HG02610 (cell line): ENCODE results near the gene CBR1.
"Not testable (repeated sequence)": the region's sequence is repeated elsewhere in the genome, so short reads cannot be mapped to it uniquely, and the experiment has no call there.

Experiments used
- ATAC-seq: cut with Tn5 transposase; IDR thresholded peaks from one replicate; pipeline ENCODE4 v1.9.1; 2021; ENCODE audit warnings: mild to moderate bottlenecking, moderate library complexity; ENCODE audit not compliant: unreplicated experiment

The CBR1 gene

DNA sequence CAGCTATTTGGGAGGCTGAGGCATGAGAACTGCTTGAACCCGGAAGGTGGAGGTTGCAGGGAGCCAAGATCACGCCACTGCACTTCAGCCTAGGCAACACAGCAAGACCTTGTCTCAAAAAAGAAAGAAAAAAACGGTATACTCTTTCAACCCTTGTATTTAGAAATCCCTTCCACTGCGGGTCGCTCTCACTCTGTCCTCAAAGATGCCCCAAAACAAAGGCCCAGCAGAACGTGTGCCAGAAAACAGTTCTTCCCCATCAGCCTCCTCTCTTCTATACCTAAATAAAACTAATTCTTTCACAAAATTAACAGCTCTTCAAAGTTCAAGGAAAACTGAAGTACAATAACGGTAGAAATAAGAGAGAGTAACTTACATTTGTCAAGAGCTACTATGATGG, 22.7 kb upstream of the CBR1 start:
- ATAC-seq: no peak

DNA sequence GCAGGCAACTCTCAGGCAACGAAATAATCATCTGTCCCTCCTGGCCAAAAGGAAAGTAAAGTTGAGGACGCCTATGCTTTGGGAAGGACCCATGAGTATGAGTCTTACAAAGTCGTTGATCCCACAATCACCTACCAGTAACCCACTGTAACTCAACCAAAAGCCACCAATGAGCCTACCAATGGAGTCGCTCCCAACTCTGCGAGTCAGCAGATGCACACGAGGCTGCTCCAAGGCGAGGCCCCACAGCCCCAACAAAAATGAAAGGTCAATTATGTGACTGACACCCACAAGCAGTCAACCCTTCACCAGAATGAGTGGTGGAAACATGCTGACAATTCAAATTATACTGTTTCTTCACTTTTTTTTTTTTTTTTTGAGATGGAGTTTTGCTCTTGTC, 21.5 kb upstream of the CBR1 start:
- no peak for ATAC-seq

DNA sequence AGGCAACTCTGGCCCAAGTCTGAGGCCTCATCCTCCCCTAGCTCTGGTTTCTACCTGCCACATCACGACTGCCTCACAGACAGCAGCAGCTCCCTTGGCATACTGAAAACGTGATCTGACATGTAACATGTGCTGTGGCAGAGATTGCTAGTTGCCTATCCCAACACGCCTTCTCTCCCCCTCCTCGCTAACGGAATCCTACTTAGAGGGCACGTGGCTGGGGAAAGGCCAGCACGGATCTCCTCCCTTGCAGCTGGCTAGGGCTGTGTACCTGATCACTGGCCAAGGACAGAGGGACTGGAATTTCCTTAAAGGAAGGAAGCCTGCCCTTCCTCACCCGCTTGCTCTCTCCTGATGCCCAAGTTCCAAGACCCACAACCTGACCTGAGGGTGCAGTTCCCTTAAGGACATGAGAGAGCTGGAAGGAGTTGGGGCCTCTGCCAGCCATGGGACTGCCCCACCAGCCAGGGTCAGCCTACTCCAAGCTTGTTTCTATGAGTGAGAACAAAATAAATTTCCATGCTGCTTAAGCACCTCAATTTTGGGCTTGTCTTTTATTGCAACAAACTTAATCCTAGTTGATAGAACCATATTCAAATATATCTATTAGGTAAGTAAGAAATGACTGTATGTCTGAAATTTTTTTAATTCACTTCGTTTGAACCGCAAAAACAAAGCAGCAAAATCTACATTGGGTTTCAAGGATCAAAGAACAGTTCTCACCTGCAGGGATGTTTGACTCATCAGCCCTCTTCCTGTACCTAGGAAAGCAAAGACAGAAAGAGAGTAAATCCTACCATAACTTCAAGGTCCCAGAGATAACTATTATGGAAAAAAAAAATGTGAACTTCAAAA, 16.7 kb upstream of the CBR1 start:
- no peak for ATAC-seq

DNA sequence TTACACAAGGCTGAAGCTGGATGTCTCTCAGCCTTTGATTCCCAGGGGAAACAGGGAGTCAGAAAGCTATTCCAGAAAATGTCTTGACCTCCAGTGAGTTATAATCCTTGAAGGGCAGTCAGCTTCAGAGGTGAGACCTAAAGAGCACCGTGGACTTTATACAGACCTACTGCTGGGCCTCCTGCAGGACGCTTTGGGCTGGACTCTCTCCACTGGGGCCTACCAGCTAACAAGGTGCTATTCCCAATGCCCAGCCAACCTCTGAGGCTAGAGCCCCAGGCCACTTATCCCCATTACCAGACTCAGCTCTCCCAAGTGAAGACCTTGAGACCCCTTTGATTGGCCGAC, 16.1 kb upstream of the CBR1 start:
- no peak for ATAC-seq

DNA sequence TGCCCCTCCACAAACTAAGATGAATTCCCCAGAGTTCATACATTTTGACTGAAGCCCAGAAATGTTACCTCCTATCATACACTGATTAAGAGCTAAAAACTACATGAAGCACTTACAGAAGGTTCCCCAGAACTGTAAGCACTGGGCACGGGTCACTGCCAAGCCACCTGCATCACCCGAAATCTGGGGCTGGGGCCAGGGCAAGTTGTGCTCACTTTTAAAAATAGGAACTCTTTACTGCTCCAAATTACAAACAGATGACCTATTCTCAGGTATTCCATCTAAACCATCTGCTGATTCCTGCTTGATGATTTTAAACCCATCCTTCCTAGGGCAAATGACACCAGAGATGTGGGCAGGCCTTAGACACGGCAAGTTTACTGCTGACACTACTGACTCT, 14.3 kb upstream of the CBR1 start:
- ATAC-seq: no peak

DNA sequence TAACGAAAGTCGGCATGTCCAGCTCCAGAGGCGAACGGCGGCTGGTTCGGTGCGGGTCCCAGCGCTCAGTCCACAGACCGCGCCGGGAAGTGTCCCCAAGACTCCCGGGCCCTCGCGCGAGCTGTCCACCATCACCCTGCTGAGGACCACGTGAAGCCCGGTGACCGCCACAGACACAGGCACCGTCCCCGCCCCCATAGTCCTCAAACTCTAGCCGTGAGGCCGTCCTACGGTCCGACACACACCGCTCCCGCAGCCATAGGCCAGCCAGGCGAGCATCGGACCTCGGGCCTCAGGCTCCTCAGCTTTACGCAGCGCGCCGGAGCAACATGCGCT, 10.0 kb upstream of the CBR1 start:
- ATAC-seq: peak; percentile 31

DNA sequence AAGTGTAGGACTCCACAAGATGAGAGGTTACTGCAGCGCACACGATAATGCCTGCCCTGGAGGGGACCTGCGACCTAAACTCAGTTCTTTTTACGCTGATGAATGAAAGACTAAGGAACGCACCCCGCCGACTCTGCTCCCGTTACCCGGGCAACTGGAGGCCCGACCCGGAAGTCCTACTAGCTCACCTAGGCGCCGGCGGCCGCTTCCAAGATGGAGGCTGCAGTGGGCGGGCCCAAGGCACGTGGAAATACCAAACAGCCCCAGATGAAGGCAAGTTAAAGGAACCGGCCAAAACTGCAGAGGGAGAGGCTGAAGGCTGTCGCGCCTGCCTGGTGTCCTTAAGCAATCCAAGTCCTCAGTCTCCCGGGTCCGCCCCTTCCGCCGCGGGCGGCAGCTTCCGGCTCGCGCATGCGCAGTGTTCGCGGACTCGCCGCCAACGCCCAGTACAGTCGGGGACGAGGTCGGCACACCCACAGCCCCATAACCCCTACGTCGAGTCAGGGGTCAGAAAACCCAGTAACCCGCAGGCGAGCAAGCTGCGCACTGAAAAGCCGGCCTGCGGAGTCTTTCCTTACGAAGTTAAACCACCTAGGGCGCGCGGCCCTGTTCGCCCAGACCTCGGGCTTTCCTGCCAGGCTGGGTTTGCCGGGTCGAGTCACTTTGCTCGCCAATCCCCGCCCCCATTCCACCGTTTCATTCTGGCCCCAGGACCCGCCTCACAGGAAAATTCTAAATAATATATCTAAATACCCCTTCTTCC, 9.5 kb upstream of the CBR1 start, which contains the start of gene SETD4:
SETD4 (minus strand) TSS at position 368 of the 763 bp plus-strand sequence. CDS start 1,638 bp downstream, outside the sequence.
- ATAC-seq: peak; percentile 89

DNA sequence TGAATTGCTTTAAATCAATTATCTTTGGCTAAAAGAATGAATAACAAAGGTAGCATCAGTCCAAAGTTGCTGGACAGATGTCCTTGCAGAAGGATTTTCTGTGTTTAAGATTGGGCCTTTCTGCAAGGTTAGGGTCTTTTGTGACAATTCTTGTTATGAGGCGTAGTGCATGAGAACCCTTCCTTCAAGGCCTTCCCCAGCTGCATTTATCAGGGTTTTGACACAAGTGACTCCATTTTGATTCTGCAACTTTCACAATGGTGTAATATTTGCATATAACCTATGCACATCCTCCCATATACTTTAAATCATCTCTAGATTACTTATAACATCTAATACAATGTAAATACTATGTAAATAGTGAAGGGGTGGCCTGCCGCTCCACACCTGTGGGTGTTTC, 8.4 kb upstream of the CBR1 start:
- no peak for ATAC-seq

DNA sequence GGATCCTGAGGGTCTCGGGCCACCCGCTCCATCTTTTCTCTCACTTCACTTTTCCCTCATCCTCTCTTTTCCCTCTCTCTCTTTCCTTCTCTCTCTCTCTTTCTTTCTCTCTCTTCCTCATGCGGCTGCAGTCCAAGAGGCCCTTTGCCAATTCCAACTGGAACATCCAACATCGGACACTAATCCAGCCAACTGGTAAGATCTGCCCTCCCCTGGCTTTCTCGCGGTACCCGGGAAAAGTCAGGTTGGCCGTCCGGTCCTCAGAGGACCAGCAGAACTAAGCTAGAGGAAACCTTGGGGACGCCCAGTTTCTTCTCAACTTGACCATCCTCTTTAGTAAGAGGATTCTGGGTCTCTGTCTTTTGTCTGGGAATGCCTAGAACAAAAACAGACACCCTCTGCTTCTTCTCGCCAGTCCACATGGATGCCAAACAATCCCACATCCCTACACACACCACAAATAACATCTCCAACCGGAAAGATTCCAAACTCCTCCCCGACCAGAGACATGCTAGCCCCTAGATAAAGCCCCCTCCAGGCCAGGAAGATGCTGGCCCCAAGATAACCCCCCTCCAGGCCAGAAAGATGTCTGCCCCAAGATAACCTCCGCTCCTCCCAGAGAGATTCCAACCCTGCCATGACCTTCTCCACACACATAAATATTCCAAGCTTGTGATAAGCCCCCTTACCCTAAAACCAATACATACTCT, 6.3 kb upstream of the CBR1 start:
- no peak for ATAC-seq

DNA sequence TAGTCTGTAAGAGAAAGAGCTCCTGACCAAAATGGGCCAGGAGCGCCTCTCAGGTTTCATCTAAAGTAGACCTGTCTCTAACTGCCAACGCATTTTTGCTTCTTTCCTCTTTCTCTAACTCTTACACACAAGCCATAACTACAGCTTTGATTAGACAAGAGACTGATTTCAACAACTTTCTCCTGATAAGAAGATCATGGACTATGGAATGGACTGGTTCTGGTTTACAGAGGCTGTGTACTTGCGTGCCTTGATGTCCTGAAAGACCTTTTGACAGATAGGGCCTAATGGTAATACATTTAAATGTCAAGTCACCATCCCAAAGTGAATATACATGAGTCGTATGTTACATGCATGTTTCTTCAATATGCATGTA, 5.8 kb upstream of the CBR1 start:
- ATAC-seq: no peak

DNA sequence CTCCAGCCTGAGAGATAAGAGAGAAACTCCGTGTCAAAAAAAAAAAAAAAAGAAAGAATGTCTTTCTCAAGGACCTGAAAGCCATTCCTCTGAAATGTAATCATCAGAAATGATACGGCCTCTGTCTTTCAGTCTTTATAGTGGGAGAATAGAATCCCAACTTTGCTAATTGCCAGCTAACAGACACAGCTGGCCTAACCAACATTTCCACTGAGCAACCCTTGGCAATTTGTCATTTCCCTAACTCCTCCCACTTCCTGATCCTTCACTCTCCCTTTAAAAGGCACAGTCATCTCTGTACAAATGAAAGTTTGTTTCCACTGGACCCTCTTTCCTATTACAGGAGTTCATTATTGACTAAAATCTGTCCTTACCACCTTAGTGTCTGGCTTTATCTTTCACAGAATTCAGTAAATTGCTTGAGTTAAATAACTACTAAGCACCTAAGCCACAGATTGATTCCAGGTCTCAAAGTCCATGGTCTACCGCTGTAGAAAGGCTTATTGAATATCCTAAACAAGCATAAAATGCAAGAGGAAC, 4.3 kb upstream of the CBR1 start:
- ATAC-seq: no peak

DNA sequence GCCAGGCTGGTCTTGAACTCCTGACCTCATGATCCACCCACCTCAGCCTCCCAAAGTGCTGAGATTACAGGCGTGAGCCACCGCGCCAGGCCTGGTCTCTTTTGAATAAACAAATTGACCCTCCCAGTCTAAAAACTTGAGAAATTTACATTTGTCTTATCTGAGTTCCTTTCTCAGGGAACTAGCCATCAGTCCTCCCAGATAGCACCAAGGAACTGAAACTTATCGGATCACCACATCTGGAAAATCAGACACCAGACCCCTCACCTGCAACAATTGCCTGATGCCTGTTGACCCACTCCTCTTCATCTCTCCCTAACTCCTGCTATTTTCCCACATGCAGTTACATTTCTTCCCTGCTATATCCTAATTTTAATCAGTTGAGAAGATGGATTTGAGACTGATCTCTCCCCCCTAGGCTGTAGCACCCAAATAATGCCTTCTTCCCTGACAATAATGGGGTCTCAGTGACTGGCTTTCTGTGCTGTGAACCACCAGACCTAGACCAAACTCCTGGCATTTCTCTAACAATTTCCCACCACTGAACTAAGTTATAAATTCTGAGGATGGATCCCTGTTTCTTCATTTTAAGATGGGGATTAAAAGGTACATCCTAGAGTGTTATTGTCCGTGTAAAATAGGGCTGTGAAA, 951 bp upstream of the CBR1 start:
- ATAC-seq: no peak

DNA sequence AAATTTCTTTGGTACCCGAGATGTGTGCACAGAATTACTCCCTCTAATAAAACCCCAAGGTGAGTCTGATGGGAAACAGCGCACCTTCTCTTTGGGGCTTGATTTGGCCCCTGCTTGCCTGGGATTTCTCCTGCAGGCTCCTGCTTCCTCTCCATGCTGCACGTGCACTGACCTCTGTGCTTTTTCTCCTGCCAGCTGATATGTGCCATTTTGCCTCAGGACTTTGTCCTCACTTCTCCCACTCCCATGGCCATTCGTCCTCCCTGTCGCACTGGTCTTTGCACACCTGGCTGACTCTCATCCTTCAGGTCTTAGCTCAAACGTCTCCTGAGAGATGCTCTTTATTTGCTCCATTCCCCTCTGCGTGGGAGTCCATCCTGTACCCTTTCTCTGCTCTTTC, 1.2 kb downstream of the CBR1 start:
- no peak for ATAC-seq

DNA sequence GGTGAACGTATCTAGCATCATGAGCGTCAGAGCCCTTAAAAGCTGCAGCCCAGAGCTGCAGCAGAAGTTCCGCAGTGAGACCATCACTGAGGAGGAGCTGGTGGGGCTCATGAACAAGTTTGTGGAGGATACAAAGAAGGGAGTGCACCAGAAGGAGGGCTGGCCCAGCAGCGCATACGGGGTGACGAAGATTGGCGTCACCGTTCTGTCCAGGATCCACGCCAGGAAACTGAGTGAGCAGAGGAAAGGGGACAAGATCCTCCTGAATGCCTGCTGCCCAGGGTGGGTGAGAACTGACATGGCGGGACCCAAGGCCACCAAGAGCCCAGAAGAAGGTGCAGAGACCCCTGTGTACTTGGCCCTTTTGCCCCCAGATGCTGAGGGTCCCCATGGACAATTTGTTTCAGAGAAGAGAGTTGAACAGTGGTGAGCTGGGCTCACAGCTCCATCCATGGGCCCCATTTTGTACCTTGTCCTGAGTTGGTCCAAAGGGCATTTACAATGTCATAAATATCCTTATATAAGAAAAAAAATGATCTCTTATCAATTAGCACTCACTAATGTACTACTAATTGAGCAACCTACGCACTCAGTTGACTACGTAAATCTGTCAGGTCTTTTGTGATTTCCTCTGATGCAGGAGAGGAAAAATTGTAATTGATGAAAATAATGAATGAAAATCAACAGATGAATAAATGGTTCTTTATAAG, 2.8 kb downstream of the CBR1 start:
- no peak for ATAC-seq

DNA sequence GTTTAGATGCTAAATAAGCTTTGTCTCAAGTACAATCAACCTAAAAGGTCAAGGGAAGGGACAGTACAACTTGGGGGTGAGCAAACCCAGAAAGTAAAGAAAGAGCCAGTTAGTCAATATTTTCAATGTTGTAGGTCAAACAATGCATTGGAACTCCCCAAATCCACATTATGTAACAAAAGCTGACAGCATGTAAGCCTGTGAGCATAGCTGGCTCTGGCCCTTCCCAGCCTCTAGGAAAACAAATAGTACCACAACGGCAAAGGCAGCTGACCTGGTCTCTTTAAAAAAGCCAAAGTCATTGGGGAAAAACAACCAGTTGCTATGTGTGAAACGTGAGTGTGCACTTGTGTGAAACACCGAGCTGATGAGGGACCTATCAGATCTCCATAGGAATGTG, 3.4 kb downstream of the CBR1 start:
- ATAC-seq: no peak

DNA sequence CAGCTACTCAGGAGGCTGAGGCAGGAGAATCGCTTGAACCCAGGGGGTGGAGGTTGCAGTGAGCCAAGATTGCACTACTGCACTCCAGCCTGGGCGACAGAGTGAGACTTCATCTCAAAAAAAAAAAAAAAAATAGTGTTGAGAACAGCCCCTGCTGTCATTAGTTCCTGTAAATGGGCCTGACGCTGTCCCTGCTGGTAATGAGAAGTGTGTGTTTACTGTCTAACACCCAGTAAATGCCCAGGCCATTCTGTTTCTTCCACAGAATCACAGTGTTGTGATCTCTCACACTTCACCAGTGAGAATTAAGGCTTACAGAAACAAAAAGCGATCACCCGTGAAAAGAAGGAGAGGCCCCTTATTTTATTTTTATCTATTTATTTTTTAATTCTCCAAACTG, 4.1 kb downstream of the CBR1 start:
- not testable (repeated sequence) for ATAC-seq

DNA sequence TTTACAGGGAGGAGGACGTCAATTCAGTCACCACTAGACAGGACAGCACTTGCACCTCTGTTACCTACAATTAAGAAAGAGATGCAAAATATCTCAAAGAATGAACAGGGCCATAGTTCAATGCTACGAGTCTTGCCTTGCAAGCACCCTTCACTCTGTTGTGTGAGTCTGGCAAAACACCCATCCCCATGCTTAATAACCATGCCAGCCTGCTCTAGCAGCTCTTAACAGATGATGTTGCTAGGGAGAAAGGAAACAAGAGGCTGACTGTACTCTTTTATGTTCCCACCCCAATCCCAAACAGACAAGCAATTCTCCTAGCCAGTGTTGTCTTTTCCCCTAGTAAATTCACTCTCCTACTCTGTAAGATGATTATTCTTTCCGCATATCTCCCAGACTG, 5.3 kb downstream of the CBR1 start:
- ATAC-seq: no peak

DNA sequence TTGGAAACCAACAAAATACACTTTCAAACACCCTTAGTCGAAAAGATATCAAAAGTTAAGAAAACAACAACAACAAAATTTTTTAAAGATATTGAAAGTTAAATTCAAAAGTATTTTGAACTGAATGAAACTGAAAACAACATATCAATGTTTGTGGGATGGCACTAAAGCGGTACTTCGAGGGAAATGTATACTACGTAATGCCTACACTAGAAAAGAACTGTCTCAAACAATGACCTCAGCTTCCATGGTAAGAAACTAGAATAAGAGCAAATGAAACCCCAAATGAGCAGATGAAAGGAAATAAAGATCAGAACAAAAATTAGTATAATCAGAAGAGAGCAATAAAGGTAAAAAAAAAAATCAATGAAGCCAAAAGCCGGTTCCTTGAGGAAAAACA, 6.1 kb downstream of the CBR1 start:
- no peak for ATAC-seq

DNA sequence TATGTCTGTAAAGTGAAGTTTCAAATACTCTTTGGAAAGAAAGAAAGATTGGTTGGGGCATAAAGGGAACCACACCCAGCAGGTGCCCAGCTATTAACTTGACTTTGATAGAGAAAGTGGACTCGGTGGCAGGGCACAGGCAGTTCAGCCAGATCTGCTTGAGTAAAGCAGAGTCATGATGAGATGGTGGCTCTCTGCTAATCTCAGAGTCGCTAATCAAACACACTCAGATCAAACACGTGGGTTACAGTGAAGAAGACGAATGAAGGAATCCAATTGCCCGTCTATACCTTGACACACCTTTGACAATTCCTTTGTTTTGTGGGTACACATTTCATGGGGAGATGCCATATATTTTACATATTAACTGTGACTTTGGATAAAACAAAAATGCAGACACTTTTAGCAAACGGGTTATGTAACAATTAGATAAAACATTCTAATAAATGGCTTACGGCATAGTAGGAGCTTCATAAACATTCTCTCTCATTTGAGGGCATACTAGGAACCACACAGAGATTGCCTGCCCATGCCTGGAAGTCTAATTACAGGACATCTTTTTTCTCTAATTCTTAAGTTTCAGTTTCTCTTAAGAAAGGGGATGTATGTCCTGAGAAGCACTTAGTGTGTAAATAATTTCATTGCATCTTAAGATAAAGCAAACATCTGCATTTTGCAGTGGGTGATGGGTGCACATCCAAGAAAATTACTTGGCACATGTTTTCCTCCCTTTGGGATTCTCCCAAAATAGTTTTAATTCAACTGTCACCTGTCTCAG, 7.2 kb downstream of the CBR1 start:
- ATAC-seq: no peak

DNA sequence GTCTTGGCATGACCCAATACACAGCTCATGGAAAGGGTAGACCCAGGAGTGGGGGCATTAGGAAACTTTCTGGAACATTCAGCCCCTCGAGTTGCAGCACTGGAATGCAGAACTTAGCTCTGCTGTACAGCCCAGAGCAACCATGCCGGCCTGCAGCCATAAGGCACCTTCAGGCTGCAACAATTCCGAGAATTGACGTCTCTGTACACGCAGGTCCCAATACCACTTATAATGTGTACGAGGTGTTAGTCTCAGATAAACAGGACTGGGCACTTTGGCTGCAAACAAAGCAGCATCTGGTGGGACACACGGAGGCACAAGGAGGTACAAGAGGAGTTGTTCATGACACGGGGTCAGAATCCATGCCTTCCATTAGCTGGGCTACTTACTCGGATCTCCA, 7.9 kb downstream of the CBR1 start:
- ATAC-seq: no peak
